ENCODE measurements around the gene ANKMY2.

The ANKMY2 gene

DNA sequence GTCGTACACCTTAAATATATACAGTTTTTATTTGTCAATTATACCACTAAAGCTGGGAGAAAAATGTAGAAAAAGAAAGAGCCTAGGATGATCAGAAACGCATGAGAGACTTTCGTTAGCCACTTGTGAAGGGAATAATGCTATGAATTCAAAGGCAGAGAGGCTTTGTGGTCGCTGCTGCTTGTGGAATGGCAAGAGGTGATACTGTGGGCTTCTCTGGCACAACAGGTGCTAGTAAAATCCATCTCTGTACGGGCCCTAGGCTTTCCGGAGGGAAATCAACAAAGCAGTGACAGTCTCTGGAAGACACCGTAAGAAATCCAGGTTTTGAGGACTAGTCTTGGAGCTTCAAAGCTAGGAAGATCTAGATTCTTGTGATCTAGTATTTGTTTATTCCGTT lies 66.3 kb downstream of the ANKMY2 start:
- no peak for DNase-seq (ENCODE audit: low read depth)

DNA sequence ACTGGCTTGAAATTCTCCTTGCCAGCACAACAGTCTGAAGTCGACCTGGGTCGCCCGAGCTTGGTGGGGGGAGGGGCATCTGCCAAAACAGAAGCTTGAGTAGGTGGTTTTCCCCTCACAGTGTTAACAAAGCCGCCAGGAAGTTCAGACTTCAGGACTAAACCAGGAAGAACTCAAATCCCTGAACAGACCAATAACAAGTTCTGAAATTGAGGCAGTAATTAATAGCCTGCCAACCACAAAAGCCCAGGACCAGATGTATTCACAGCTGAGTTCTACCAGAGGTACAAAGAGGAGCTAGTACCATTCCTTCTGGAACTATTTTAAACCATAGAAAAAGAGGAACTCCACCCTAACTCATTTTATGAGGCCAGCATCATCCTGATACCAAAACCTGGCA lies 73.6 kb downstream of the ANKMY2 start:
- no peak for DNase-seq (ENCODE audit: low read depth)

DNA sequence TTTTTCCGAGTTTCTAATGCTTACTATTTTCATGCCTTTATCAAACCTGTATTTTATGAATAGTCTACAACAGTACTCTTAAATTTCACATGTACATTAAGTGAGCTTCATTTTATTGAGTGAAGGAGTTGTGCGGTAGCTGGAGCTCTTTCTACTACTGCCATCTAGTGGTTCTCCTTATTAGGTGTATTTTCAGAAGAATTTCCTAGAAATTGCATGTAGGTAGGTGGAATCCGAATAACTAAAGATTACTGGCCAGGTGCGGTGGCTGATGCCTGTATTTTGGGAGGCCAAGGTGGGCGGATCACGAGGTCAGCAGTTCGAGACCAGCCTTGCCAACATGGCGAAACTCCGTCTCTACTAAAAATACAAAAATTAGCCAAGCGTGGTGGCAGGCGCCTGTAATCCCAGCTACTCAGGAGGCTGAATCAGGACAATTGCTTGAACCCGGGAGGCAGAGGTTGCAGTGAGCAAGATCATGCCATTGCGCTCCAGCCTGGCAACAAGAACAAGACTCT lies 80.6 kb downstream of the ANKMY2 start:
- no peak for DNase-seq (ENCODE audit: low read depth)

DNA sequence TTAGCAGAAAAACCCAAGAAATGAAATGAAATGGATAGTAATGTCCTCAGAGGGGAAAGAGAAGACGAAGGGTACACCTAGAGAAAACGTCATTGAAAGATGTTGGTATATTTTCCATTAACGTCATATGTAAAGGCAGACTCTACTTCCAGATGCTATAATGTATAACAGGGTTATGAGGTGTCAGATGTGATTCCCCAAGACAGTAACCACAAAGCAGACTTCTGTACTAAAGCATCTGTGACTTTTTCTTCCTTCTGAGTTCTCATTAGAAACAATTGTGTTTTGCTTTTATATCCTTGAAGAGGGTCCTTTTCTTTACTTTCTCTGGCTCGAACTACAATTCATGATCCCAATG lies 81.6 kb downstream of the ANKMY2 start:
- DNase-seq (ENCODE audit: low read depth) = no peak

DNA sequence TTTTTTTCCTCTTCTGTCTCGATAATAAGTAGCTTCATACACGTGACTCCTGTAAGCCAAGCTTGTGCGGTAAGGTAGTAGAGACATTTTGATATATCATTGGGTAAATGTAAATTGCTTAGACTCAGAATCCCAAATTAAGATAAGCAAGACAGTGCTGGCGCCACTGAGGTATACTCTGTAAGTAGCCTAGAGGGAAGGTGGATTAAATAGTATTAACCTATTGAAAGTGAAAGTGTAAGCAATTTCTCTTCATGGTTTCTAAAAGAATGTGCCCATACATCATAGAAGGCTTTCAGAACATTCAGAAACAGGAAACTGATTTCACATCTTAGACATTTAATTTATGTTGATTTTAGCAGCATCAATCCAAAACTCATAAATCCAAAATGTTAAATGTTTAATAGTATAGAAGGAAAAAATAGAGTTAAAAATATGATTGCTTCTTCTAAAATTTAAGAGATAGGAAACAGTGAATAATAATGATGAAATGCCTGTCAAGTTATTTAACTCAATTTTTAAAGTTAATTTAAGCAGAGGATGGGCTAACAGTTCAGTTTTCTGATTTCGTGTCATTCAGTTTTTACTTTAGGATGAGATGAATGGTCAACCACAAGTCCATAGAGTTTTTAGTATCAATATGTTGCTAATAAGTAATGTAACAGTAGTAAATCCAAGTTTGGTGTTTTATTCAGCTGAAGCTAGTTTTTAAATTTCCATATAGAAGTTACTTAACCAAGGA lies 82.1 kb downstream of the ANKMY2 start:
- no peak for DNase-seq (ENCODE audit: low read depth)

DNA sequence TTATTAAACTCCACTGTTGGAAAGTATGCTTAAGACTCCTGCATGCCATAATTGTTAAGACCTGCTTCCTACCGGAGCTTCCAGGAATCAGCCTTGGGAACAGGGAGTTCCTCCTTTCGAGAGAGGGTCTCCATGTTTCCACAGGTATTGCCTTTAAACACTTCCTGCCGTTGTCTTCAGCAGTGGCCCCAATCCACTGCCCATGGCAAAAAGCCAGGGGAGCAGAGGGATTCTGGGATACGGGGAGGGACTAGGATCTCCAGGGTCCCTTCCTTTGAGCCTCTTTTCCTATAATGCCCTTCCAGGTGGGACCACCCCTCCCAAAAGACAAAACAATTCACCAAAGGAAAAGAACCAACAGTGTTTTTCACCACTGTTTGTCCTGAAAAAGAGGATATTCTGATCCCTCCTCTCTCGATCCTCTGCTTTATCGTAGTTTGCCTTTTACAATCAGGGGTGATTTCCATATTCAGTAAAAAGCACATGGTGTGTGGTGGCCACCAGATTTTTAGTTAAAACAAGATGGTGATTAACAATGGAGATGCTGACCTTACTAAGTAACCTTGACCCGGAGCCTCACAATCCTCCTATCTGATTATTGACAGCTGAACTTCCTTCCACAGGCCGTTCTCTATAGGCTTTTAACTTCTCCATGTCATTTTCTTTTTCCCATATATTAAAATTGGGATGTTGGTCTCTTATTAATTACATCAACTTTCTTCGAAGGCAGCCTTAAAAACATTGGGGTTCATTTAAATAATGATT lies 82.9 kb downstream of the ANKMY2 start:
- no peak for DNase-seq (ENCODE audit: low read depth)

DNA sequence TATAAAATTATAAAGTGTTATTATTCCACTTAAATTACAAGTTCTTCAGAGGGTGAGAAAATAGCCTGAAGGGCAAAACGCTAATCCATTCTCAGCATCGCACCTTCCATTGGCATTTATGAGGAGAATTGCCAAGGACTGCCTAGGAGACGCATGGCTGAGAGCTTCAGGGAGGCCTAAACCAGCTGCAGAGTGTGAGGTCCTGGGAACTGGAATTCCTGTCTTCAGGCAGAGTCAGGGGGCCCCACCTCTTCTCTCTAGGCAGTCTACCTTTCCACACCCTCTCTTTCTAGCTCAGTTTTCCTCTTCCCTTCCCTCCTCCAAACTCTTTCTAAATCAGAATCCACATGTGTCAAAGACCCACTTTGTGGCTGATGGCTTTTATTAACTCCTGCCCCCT lies 83.6 kb downstream of the ANKMY2 start:
- no peak for DNase-seq (ENCODE audit: low read depth)

DNA sequence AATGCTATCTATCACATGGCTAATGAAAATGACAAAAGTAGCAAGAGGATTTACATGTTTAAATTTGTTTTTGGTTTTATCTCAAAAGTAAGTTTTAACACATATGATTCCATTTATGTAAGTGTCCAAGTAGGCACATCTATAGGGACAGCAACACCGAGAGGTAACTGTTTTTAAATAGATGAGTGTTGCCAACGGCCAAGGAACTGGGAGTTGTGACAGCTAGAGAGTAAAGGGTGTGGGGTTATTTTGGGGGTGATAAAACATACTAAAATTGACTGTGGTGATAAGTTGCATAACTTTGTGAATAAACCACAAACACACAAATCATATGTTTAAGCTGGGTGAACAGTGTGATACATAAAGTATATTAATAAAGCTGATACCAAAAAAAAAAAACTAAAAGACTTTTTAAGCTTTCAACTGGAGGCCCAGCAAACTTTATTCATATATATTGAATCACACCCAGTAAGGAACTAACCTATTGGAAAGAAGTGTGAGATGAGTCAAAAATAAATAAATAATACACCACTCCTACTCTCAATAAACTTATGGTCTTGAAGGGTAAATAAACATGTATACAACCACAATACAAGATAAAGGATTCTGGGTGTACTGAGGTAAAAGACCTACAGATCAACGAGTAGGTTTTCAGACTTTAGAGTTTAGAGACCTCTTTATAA lies 85.9 kb downstream of the ANKMY2 start:
- DNase-seq (ENCODE audit: low read depth) = no peak

DNA sequence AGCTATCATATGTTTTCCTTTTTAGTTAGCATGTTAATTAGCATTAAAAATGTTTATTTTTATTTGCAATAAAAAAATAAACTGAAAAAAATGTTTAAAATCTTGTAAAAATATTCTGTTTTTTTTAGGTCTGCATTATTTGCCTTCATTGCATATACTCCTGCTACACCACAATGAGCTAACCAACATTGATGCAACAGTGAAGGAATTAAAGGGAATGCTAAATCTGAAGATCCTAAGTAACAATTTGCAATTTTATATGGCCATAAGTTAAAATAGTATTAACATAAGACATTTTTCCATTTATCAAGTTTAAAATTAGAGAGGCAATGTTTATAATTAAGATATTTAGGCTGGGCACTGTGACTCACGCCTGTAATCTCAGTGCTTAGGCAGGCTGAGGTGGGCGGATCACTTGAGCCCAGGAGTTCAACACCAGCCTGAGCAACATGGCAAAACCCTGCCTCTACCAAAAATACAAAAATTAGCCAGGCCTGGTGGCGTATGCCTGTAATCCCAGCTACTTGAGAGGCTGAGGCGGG lies 86.7 kb downstream of the ANKMY2 start:
- no peak for DNase-seq (ENCODE audit: low read depth)

DNA sequence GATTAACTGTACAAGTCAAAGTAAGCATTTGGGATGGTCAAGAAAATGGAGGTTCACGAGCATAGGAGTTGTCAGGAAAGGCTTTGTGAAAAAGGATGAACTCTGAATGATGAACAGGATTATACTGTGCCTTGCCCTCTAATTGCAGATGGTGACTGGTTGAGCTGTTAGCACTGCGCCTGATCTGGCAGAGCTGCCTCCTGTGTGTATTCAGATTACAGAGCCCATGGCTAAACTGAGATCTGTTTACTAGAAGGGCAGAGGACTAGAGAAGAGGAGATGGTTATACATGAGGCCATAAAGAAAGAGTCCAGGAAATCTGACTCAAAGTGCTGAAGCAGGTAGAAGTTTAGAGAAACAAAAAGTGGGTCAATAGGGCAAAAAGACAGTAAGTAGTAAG lies 89.2 kb downstream of the ANKMY2 start:
- DNase-seq (ENCODE audit: low read depth) = no peak

DNA sequence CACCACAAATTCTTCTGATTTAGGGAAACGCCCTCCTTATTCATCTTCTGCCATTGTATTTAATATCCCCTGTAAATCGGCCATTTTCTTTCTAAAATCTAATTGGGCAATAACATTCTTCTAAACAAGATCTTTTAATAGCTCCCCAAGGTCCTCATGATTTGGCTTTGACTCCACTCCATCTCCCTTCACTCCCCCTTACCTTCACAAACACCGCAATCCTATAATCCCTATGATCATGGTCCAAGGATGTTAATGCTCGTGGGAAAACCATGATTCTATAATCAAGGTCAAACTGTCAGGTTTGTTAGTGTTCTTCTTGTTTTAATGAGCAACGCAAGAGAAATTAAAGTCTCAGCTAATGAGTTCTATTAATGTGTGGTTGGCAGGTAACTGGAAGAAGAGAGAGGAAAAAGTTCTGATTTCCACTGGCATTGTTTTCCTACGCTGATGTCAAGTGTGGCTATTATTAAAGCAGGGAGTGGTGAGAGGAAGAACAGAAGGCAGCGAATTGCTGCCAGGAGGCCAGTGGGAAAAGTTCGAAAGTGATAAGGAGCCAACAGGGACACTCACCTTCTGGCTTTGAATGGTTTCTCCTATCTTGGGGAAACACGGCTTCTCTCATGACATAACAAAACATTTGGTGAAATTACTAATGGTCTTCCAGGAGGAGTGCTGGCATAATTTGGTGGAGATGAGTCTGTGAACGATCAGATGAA lies 90.9 kb downstream of the ANKMY2 start:
- no peak for DNase-seq (ENCODE audit: low read depth)

DNA sequence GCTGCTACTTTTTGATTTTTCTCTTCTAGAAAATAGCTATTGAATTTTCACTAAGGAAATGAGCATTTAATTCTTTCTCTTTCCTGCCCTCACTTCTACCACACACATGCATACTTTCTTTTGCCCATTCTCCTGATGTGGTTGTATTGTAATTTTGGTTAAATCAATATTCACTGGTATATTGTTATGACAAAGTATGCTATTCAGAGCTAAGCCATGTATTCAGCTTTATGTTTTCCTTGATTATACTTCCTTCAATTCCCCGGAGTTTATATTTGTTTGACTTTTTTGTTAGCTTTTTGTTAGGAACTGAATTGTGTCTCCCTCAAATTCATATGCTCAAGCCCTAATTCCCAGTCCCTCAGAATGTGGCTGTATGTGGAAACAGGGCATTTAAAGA lies 94.9 kb downstream of the ANKMY2 start:
- no peak for DNase-seq (ENCODE audit: low read depth)
